GM08714 (cell line): ENCODE data around the gene SCAF1.

Source experiments
- H3K4me3 ChIP-seq: fragments of 200-500 bp; sonication (Bioruptor generic); 2 replicates; pipeline ENCODE4 v1.5.1; 2014; ENCODE audit warnings: mild to moderate bottlenecking, low read length, inconsistent platforms
- ZNF274 ChIP-seq: IDR thresholded peaks from 2 replicates; pipeline ENCODE4 v1.6.1; 2012; ENCODE audit warnings: mild to moderate bottlenecking, low read depth, low read length

Gene SCAF1

DNA sequence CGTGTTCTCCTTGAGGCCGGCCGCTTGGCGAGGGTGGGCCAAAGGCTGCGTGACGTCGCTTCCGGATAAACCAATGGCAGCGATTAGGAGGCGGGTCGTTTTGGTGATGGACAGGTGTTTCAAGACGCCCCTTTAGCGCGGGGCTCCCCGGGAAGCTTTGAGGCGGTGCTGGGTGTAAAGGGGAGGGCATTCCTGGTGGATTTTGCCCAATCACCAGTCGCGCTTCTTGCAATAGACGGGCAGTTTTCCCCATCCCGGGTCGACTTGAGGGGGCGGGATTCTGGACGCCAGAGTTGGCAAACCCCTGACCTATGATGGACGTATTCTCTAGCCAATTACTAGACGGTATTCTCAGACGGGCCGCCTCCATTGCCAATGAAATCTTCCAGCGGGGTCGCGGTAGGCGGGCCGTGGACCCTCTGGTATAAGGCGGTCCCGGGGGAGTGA, 34.8 kb downstream of the SCAF1 start:
- H3K4me3 ChIP-seq, result peak overlapping the region; percentile 81; the same call in 1 of the 2 replicates
- no peak for TF ChIP-seq ZNF274

DNA sequence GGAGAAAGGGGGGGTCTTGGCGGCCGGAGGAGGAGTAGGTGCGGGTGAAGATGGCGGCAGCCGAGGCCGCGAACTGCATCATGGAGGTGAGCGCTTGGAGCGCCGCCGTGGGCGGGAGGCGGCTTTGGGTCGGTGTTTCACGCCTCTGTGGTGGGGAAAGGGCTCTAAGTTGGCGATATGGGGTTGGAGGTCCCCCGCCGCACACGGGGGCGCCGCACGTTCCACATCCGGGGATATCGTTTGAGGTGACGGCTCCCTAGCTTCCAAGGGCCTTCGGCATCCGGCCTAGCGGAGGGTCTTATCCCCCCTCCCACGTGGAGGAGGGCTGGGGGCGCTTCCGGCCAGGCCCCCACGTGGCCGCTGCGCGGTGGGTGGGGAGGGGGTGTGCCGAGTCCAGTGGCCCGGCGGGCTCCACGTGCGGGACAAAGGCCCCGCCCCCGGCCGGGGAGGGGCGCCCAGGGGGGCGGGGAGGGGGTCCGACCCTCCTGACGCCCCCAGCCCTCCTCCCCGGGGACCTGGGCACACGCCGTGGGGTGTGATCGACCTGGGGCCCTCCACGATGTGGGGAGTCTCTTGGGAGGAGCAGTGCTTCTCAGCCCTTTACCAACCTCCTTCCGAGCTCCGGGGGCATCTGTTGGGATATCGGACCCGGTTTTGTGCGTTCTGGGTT, 35.4 kb downstream of the SCAF1 start, which contains the start of gene PRMT1:
TSS of gene PRMT1 (plus strand) at position 41 of the 670 bp plus-strand sequence. CDS start at position 51, 10 bp downstream.
- peak within 1 kb of the TSS; percentile 81 for H3K4me3 ChIP-seq
- no peak for TF ChIP-seq ZNF274

DNA sequence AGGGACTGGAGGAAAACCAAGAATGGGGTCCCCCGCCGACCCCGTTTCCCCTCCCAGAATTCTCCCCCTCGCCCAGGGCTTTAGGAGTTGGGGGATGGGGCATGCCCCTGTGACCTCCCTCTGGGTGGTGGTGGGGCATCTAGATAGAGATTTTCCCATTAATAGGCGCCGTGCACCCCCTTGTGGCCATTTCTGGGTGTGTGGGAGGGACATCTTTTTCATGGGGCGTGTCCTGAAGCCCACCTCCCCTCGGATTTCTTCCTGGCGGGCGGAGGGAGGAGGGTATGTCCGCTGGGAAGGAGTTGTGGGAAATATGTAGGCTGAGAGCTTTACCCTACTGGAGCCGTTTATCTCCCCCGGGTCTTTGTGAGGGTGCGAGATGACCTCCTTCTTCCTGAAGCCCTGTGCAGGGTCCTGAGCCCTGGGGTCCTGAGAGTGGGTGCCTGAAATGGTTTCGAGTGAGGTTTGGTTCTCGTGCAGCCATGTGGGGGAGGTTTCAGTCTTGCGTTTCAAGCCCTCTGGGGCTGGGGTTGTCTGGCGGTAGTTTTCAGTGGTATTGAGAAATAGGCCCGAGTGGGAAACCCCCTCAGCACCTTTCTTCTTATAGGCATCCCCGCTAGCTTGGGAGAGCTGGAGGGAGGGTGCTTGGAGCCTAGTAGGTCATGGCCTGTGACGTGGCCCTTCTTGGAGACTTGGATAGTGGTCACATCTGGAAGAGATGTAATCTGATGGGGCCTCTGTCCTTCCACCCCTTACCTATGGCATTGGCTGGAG, 36.1 kb downstream of the SCAF1 start:
- no peak for TF ChIP-seq ZNF274
- H3K4me3 ChIP-seq, result peak overlapping the region; percentile 81

DNA sequence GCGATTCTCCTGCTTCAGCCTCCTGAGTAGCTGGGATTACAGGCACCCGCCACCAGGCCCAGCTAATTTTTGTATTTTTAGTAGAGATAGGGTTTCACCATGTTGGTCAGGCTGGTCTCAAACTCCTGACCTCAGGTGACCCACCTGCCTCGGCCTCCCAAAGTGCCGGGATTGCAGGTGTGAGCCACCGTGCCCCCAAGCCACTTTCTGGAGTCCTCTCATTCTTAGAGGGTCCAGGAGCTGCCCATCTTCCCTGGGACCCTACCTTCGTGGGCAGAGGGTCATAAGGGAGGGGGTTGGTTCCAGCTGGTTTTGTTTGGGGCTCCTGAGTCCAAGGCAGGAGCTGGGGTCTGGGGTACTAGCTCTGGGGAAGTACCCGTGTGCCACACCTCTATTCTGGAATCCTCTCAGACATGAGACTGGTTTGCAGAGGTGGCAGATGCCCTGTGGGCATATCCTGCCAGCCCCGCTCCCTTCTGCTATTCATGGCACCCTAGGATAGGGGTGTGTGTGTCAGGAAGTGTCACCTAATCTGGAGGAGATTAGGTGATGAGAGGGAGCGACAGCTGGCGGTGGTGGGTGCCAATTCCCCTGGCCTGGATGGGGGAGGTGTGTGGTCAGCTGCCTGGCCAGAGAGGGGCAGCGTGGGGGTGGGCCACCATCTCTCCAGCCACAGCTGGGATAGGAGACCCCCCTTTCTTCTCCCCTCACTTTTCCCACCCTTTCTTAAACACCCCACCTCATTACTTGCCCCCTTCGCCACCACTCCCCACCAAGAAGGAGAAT, 37.2 kb downstream of the SCAF1 start:
- TF ChIP-seq ZNF274, result no peak
- peak overlapping the region; percentile 13; the same call in 1 of the 2 replicates for H3K4me3 ChIP-seq

DNA sequence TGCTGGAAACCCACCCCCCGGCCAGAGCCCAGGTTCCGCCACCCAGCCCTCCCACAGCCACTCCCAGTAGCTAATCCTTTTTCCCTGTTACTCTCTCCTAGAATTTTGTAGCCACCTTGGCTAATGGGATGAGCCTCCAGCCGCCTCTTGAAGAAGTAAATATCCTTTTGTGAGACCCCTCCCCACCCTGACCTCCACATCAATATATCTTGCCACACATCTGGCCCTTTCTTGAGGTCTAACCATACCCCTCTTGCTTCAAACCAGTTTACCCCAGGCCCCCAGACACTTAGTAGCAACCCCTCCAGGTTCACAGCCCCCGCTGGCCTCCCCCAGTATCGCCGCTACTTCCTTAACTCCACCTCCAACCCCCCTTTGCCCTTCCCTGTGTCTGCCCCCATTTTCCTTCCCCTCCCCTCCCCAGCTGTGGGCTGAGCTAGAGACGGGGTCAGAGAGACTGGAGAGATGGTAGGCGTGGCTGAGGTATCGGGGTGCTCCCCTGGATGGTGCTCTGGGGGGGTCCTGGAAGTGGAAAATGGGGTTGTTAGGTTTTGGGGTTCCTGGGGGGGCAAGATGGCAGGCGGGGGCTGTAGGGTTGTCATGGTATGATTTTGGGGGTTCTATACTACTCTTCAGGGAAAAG, 37.9 kb downstream of the SCAF1 start:
- TF ChIP-seq ZNF274, result no peak
- no peak overlapping the region for H3K4me3 ChIP-seq

DNA sequence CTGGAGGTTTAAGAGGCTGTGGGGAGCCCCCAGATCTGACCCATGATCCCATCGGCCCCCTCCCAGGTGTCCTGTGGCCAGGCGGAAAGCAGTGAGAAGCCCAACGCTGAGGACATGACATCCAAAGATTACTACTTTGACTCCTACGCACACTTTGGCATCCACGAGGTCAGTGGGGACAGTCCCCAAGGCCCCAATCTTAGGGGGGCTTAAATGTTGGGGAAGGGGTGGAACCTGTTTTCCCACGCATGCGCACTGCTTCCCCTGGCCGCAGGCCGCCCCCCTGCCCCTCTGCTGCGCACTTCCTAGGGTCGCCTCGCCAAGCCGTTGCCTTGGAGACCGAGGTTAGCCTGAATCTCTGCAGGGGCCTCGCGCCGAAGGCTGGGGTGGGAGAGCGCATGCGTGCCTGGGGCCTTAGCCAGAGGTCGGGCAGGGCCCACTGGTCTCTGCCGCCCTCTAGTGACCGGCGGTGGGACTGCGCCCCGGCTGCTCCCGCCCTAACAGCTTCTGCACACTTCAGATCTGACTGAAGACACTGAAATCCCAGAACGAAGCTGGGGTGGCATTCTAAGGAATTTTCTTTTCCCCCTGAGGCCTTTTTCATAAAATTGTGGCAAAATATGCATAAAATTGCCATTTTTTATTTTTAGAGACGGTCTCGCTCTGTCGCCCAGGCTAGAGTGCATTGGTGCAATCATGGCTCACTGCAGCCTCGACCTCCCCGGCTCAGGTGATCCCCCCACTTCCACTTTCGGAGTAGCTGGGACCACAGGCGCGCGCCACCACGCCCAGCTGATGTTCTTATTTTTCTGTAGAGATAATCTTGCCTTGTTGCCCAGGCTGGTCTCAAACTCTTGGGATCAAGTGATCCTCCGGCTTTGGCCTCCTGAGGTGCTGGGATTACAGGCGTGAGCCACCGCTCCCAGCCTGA, 38.7 kb downstream of the SCAF1 start:
- no peak for TF ChIP-seq ZNF274
- H3K4me3 ChIP-seq, result no peak overlapping the region

DNA sequence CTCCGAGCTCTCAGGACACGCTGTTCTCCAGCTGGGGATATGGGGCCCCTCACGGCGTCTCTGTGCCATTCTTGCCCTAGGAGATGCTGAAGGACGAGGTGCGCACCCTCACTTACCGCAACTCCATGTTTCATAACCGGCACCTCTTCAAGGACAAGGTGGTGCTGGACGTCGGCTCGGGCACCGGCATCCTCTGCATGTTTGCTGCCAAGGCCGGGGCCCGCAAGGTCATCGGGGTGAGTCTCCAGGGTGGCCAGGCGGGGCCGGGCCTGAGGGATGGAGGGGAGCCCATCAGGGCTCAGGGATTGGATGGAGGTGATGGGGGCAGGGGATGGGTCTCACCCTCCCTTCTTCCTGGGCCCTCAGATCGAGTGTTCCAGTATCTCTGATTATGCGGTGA, 39.8 kb downstream of the SCAF1 start:
- TF ChIP-seq ZNF274, result no peak
- no peak overlapping the region for H3K4me3 ChIP-seq

DNA sequence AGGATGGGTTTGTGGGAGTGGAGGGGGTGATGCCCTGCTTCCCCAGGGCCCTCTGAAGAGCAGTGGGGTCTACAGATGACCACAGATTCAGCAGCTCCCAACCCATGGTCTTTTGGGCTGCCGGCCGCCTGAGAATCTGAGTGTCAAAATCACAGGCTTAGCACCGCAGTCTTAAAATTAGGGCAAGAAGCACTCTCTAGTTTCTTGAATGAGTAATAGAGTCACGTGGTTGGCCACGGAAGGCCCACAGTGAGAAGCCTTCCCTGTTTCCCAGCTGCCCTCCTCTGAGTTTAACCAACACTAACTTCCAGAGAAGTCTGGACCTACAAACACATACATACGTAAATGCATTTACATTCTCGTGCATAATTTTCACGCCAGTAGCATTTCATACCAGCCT, 40.3 kb downstream of the SCAF1 start:
- TF ChIP-seq ZNF274, result no peak
- no peak overlapping the region for H3K4me3 ChIP-seq

DNA sequence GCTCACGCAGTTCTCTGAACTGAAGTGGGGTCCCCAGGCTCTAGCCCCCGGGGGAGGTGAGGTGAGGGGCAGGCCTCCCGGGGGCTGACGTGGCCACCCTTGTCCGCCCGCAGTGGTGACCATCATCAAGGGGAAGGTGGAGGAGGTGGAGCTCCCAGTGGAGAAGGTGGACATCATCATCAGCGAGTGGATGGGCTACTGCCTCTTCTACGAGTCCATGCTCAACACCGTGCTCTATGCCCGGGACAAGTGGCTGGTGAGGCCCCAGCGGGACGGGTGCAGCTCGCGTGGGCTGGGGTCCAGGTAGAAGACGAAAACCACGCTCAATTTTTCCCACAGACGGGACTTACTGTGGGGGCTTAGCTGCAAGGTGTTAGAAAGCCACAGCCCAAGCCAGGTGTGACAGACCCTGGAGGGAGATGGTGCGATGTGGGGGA, 41.8 kb downstream of the SCAF1 start:
- no peak for TF ChIP-seq ZNF274
- H3K4me3 ChIP-seq, result no peak overlapping the region

DNA sequence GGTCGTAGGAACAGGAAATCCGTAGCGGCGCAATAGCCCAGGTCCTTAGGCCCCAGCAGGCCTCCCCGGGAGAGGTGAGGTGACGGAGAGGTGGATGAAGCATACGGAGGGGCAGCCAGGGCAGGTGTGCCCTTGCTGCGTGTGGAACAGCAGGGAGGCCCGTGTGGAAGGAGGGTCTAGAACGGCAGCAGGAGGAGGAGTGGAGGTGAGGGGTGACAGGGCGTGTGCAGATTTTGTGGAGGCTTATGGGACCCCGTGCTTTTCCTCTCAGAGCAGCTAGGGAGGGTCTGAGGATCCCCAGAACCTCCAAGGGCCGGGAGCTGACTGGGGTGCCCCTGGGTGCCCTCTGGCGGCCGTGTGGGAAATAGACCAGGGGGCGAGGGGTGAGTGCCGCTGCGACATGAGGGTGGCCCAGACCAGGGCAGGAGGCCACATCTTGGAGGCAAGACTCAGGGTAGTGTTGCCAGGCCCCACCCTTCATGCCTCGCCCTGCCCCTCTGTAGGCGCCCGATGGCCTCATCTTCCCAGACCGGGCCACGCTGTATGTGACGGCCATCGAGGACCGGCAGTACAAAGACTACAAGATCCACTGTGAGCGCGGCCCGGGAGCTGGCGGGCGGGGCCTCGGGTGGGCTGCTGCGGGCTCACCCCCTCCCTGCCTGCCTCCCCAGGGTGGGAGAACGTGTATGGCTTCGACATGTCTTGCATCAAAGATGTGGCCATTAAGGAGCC, 42.4 kb downstream of the SCAF1 start:
- TF ChIP-seq ZNF274, result no peak
- H3K4me3 ChIP-seq, result no peak overlapping the region

DNA sequence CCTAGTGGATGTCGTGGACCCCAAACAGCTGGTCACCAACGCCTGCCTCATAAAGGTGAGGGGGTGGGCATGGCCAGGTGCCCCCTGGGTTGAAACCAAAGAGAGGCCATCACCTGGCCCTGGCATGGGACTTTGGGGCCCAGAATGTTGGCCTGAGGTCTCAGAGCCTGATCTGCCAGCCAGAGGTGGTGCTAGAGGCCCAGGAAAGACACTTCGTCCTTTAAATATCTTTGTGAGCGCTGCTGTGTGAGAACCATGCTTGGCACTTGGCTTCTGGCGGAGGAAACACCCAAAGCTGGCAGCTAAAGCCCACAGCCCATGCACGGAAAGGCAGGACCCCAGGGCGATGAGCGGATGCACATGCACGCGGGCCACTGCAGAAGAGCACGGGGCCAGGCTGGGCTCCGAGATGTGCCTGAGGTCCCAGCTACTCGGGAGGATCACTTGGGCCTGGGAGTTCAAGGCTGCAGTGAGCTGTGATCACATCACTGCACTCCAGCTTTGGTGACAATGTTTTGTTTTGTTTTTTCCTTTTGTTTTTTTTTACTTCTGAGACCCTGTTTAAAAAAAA, 43.1 kb downstream of the SCAF1 start:
- TF ChIP-seq ZNF274, result no peak
- H3K4me3 ChIP-seq, result no peak overlapping the region

DNA sequence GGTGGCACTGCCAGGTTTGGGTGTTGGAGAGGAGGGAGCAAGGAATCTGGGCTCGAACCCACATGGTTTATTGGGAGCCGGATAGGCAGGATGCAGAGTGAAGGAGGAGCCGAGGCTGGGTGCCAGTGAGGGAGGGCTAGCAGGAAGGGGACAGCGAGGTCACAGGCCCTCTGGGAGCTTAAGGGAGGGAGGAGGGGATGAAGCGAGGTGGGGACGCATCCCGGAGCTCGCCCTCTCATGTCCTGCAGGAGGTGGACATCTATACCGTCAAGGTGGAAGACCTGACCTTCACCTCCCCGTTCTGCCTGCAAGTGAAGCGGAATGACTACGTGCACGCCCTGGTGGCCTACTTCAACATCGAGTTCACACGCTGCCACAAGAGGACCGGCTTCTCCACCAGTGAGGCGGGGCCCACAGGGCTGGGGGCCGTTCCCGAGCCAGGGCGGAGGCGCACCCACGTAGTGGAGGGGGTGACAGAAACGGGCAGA, 43.9 kb downstream of the SCAF1 start:
- H3K4me3 ChIP-seq, result no peak overlapping the region
- TF ChIP-seq ZNF274, result no peak
